ENCODE measurements around the gene VWA5B1.

GRCh38 chr1:20324704-20325406, 34.2 kb downstream of the VWA5B1 start:
- TF ChIP-seq CTCF (IDR thresholded peaks at IDR 0.05), result no peak
- no peak for TF ChIP-seq POLR2AphosphoS5 (IDR thresholded peaks at IDR 0.05)

Measured in gastroesophageal sphincter (tissue), 3 donors.